Esophagus squamous epithelium (tissue), 4 donors: ENCODE results near the gene GJD3.

ENCODE experiments used
- POLR2A ChIP-seq, 4 donors: fragments of 450-650 bp; IDR thresholded peaks; one replicate each; pipeline ENCODE4 v1.6.1; 2017; ENCODE audit warnings: antibody characterized with exemption in 4 of 4, mild to moderate bottlenecking in 4 of 4, moderate library complexity in 3 of 4
- TF ChIP-seq, protein P1 (sequence below), 6 experiments: fragments of 450-650 bp in 4 of 6; fragments of 200-600 bp in 2 of 6; sonication (generic) in 2 of 6; IDR thresholded peaks; one replicate each; pipeline ENCODE4 v1.5.1; 2016 to 2019; ENCODE audit warnings: antibody characterized with exemption in 6 of 6, mild to moderate bottlenecking in 4 of 6, moderate library complexity in 4 of 6

DNA sequence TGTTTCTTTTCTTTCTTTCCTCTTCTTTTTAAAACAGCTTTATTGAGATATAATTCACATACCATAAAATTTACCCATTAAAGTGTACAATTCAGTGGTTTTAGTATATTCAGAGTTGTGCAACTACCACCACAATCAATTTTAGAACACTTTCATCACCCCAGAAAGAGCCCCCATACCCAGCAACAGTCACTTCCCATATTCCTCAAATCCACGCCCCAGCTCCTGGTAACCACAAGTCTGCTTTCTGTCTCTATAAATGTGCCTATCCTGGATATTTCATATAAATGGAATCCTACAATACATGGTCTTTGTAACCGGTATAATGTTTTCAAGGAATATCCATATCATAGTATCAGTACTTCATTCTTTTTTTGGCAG lies 36.2 kb downstream of the GJD3 start:
- TF ChIP-seq, protein P1, sequence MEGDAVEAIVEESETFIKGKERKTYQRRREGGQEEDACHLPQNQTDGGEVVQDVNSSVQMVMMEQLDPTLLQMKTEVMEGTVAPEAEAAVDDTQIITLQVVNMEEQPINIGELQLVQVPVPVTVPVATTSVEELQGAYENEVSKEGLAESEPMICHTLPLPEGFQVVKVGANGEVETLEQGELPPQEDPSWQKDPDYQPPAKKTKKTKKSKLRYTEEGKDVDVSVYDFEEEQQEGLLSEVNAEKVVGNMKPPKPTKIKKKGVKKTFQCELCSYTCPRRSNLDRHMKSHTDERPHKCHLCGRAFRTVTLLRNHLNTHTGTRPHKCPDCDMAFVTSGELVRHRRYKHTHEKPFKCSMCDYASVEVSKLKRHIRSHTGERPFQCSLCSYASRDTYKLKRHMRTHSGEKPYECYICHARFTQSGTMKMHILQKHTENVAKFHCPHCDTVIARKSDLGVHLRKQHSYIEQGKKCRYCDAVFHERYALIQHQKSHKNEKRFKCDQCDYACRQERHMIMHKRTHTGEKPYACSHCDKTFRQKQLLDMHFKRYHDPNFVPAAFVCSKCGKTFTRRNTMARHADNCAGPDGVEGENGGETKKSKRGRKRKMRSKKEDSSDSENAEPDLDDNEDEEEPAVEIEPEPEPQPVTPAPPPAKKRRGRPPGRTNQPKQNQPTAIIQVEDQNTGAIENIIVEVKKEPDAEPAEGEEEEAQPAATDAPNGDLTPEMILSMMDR (IDR thresholded peaks at IDR 0.05) = no peak
- TF ChIP-seq POLR2A (IDR thresholded peaks at IDR 0.05) = no peak
